ENCODE measurements around the gene APOBEC4. TPM values are rescaled to one million over a fixed set of nuclear protein-coding genes. Genes with fewer than 3 reads are reported as not detected.

APOBEC4 gene
- total RNA-seq, 2 donors from 2014 or later = not detected

- Histone ChIP-seq H3K27ac (no peak overlapping the region), H3K9me3 (no peaks in the 10 kb centered on the region), H3K4me1 (peaks cover 6% of the 10 kb centered on the region), H3K27me3 (no peaks in the 10 kb centered on the region), H3K36me3 (replicated peaks in 1 of 2; ENCODE audit: insufficient read depth in 1 of 2, low read depth in 2 of 2) (no peaks in the 10 kb centered on the region), H3K4me3 (no peak overlapping the region)
- intact Hi-C loops (cut with DNase I) = loop anchor here (5.0 kb wide), 1 partner anchor 268 kb away; no protein-coding TSS in a partner anchor
- TF ChIP-seq CTCF (IDR thresholded peaks at IDR 0.05) = no peak
- no peak for DNase-seq
- no peak for ATAC-seq
Observed at GRCh38 chr1:183654706-183655105, 1.6 kb upstream of the APOBEC4 start.

GRCh38 chr1:183653876-183654451 lies 848 bp upstream of the APOBEC4 start:
- ATAC-seq (no peak), DNase-seq (no peak)
- H3K27ac ChIP-seq = no peak overlapping the region
- no peak for TF ChIP-seq POLR2A (IDR thresholded peaks at IDR 0.05)
- TF ChIP-seq CTCF (IDR thresholded peaks at IDR 0.05) = no peak
- 70 to 75% methylated on average over 4 of the region's 4 CpGs for WGBS, 2 donors
- intact Hi-C loops (cut with DNase I) = loop anchor here (5.0 kb wide), 1 partner anchor 268 kb away; no protein-coding TSS in a partner anchor
- H3K4me1 ChIP-seq = peaks cover 6% of the 10 kb centered on the region
- H3K9me3 ChIP-seq = no peaks in the 10 kb centered on the region
- no peak overlapping the region for H3K4me3 ChIP-seq
- H3K27me3 ChIP-seq = no peaks in the 10 kb centered on the region
- H3K36me3 ChIP-seq (replicated peaks in 1 of 2; ENCODE audit: insufficient read depth in 1 of 2, low read depth in 2 of 2) = no peaks in the 10 kb centered on the region

- Histone ChIP-seq H3K27ac (no peak overlapping the region), H3K4me1 (peaks cover 6% of the 10 kb centered on the region), H3K36me3 (replicated peaks in 1 of 2; ENCODE audit: insufficient read depth in 1 of 2, low read depth in 2 of 2) (no peaks in the 10 kb centered on the region), H3K4me3 (no peak overlapping the region), H3K27me3 (no peaks in the 10 kb centered on the region), H3K9me3 (no peaks in the 10 kb centered on the region)
- 64 to 75% methylated on average over 3 of the region's 3 CpGs for WGBS, 2 donors
- DNase-seq (no peak), ATAC-seq (no peak)
- no peak for TF ChIP-seq POLR2A (IDR thresholded peaks at IDR 0.05)
- no peak for TF ChIP-seq CTCF (IDR thresholded peaks at IDR 0.05)
- intact Hi-C loops (cut with DNase I) = loop anchor here (5.0 kb wide), 1 partner anchor 269 kb away; no protein-coding TSS in a partner anchor
Observed at GRCh38 chr1:183653462-183653794, 312 bp upstream of the APOBEC4 start.

- Histone ChIP-seq H3K9me3 (no peaks in the 10 kb centered on the region), H3K36me3 (replicated peaks in 1 of 2; ENCODE audit: insufficient read depth in 1 of 2, low read depth in 2 of 2) (no peaks in the 10 kb centered on the region), H3K27ac (no peak overlapping the region), H3K4me1 (peaks cover 6% of the 10 kb centered on the region), H3K27me3 (no peaks in the 10 kb centered on the region), H3K4me3 (no peak overlapping the region)
- WGBS, 2 donors = 58 to 63% methylated on average over 1 of the region's 1 CpG
- intact Hi-C loops (cut with DNase I) = loop anchor here (5.0 kb wide), 1 partner anchor 270 kb away; no protein-coding TSS in a partner anchor
- no peak for DNase-seq
- no peak for TF ChIP-seq CTCF (IDR thresholded peaks at IDR 0.05)
- TF ChIP-seq POLR2A (IDR thresholded peaks at IDR 0.05) = no peak
- ATAC-seq = no peak
Observed at GRCh38 chr1:183652107-183652506, 1.0 kb downstream of the APOBEC4 start.

GRCh38 chr1:183651612-183652011 lies 1.5 kb downstream of the APOBEC4 start:
- Histone ChIP-seq H3K4me1 (peaks cover 6% of the 10 kb centered on the region), H3K9me3 (no peaks in the 10 kb centered on the region), H3K4me3 (no peak overlapping the region), H3K36me3 (replicated peaks in 1 of 2; ENCODE audit: insufficient read depth in 1 of 2, low read depth in 2 of 2) (no peaks in the 10 kb centered on the region), H3K27me3 (no peaks in the 10 kb centered on the region), H3K27ac (no peak overlapping the region)
- DNase-seq = no peak
- 55 to 74% methylated on average over 5 of the region's 5 CpGs for WGBS, 2 donors
- intact Hi-C loops (cut with DNase I) = loop anchor here (5.0 kb wide), 1 partner anchor 271 kb away; no protein-coding TSS in a partner anchor
- no peak for TF ChIP-seq CTCF (IDR thresholded peaks at IDR 0.05)
- TF ChIP-seq POLR2A (IDR thresholded peaks at IDR 0.05) = no peak
- no peak for ATAC-seq

Measured in body of pancreas (tissue), 4 donors.